HG02623 (cell line): ENCODE results near the gene CLCN3.
A peak's percentile ranks its signal among the peaks of the same experiment; 100 is the strongest.
"Not testable (repeated sequence)": the region's sequence is repeated elsewhere in the genome, so short reads cannot be mapped to it uniquely, and the experiment has no call there.

Source experiments
- ATAC-seq: cut with Tn5 transposase; IDR thresholded peaks from one replicate; pipeline ENCODE4 v1.9.1; 2021; ENCODE audit warnings: moderate library complexity; ENCODE audit not compliant: unreplicated experiment

CLCN3 gene

GRCh38 chr4:169619958-169620879 is at the start of gene CLCN3:
Gene CLCN3 (plus strand): TSS chr4:169620578. CDS start chr4:169635929, 15,351 bp downstream.
- ATAC-seq: peak; percentile 94

DNA sequence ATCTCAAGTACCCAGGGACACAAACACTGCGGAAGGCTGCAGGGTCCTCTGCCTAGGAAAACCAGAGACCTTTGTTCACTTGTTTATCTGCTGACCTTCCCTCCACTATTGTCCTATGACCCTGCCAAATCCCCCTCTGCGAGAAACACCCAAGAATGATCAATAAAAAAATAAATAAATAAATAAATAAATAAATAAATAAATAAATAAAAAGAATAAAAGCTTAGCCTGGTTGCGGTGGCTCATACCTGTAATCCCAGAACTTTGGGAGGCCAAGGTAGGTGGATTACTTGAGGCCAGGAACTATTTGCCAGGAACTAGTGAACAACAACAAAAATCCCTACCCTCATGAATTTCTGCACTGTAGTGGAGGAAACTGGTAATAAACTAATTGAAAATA is 49.4 kb upstream of the CLCN3 start:
- ATAC-seq: not testable (repeated sequence)

- no peak for ATAC-seq
These were observed 48.9 kb upstream of the CLCN3 start for GRCh38 chr4:169571435-169571834.

- ATAC-seq: no peak
These were observed 46.5 kb upstream of the CLCN3 start for GRCh38 chr4:169573889-169574288.

GRCh38 chr4:169582203-169582602 is 38.2 kb upstream of the CLCN3 start:
- ATAC-seq: peak; percentile 94

GRCh38 chr4:169582706-169583105 is 37.7 kb upstream of the CLCN3 start:
- no peak for ATAC-seq

DNA sequence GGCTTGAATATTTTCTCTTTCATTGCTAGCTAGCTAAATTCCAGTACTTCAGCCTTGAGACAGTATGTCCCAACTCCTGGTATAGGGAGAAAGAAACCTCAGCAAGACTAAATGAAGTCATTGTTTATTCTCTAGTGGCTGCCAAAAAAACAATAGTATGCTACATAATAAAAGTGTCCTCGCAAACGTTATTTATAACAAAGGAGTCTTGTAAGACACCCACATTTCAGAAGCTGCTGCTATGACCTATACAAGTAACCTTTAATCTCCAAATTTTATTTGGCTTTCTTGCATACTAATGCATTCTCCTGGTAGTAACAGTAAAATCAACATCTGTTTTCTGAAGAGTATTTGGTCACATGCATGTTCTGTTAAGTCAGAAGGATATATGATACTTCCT is 36.8 kb upstream of the CLCN3 start:
- no peak for ATAC-seq

GRCh38 chr4:169593050-169593560 is 27.3 kb upstream of the CLCN3 start:
- ATAC-seq: no peak

DNA sequence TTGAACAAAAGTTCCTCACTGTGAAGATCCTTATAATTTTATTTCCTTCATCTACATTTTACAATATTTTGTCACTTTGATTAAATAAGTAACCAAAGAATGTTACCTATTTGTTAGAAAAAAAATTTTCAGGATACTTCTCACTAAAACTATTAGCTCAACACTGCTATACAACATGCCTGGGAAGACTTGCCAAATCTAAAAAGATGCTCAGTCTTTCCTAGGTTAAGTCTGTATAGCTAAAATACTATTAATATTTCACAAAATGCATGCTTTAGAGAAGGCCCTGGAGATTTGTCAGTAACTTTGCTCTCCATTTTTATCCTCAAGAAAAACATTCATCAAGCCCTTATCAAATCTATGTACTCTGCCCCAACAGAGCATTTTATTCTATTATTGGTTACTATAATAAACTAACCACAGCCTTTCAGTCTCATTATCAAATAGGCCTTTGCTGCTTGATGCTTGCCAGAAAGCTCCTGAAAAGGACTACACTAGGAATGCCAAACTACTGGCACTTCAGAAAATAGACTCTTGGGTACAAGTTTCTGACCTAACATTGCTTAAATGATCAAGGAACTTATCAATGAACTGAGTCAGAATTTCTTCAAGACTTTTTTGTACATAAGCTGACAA is 25.7 kb upstream of the CLCN3 start:
- no peak for ATAC-seq

- no peak for ATAC-seq
These were observed 19.2 kb upstream of the CLCN3 start for GRCh38 chr4:169601016-169601771.

DNA sequence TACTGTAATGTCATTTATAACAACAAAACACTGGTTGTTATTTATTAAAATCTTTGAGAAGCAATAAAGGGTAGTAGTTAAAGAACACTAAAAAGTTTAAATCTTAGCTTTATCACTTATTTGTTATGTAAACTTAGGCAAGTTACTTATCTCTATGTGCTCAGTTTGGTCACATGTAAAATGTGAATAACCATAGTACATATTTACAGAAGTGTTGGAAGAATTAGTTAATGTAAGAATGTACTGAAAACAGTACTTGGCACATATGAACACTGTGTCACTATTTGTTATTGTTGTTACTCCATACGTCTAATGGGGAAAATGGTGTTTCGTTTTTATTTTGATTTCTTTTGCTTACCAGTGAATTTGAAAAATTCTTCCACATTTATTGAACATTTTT is 17.1 kb upstream of the CLCN3 start:
- ATAC-seq: no peak

GRCh38 chr4:169604131-169604900 is 16.1 kb upstream of the CLCN3 start:
- no peak for ATAC-seq

DNA sequence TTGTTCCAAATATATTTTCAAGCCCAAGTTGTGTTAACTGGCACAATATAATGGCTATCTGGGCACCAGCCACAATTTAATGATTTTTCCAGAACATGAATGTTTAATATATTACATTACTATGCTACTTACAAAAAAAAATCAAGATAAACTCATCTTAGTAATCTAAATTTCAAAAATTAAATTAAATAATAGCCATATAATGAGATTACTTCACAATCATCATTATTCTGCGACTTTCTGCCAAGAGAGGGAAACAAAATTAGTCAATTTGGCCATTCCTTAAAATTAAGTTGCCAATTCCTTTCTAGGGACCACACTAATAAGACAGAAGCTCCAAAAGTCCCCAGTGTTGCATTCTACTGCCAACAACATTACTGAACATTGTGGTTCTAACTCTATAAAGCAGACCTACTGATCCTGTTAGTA is 15.5 kb upstream of the CLCN3 start:
- ATAC-seq: no peak

- no peak for ATAC-seq
These were observed 9.2 kb upstream of the CLCN3 start for GRCh38 chr4:169611157-169611556.

GRCh38 chr4:169611991-169612870 is 8.1 kb upstream of the CLCN3 start, which contains the start of gene NEK1:
Gene NEK1 (minus strand): TSS chr4:169612583. CDS start chr4:169602630, 9,953 bp downstream.
- ATAC-seq: peak; percentile 92

DNA sequence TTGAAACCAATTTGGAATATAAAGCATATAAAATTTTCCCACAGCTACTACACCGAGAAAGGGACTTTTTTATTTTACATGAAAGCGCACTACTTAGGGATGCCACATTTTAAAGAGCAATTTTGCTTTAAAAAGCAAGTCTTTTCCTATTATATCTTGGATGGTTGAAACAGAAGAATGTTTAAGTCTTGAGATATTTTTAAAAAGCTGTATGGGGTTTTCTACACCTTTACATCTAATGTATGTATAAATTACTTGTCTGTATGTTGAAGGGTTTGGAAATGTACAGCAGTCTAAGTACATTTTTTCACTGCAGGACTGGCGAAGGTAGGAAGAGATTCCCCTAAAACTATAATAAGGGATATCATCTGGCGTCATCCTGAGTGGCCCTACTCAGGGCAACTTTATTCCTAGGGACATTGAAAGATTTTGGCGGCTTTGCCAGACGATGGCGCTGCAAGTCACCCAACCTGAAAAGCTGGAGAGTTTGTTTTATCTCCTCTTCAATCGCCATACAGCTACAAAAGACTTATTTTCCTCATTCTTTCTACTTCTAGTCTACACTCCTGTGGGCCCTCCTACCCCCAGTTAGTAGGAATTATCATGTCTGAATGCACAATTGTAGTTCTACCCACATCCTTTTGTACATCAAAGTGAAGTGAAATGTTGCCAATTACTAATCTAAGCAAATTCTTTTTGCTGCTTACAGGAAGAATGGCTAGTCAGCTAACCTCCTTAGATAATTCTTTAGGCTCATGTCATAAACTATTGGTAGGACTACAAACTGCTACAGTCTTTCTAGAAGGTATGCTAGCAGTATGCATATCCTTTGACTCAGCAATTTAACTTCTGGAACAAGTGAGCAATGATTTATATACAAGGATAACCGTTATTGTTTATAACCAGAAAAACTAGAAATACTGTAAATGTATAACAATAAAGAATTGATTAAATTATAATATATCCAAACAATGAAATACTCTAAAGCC is 7.2 kb upstream of the CLCN3 start:
- ATAC-seq: peak; percentile 38

GRCh38 chr4:169615467-169616106 is 4.8 kb upstream of the CLCN3 start:
- ATAC-seq: no peak

DNA sequence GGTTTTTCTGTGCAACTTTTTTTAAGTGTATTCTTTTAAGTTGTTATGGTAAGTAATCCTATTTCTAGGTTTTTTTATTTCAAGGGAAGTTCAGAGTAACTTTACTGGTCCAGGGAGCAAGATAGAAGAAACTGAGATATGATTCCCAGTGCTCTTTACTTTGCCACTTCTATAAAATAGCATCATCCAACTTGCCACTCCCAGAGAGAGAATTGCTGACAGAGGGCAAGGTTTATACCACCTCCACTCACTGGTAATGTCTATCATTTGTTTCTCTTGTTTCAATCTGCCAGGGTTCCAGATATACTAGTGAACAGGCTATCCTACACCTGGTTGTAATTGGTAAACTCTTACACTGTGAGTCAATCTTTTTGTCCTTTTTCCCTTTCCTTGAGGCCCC is 3.5 kb upstream of the CLCN3 start:
- no peak for ATAC-seq
